GM12872 (cell line): ENCODE results near the gene EFNA5.

Experiments used
- CTCF ChIP-seq: IDR thresholded peaks from 3 replicates; pipeline ENCODE4 v1.5.1; 2011; ENCODE audit warnings: low read depth, mild to moderate bottlenecking, low read length, moderate library complexity; ENCODE audit not compliant: insufficient read depth

EFNA5 gene

GRCh38 chr5:107558823-107559375 is 111.8 kb downstream of the EFNA5 start:
- TF ChIP-seq CTCF, result no peak

GRCh38 chr5:107557051-107557658 is 113.6 kb downstream of the EFNA5 start:
- no peak for TF ChIP-seq CTCF

- TF ChIP-seq CTCF, result no peak
Observed at GRCh38 chr5:107556575-107556974, 114.2 kb downstream of the EFNA5 start.

- no peak for TF ChIP-seq CTCF
Observed at GRCh38 chr5:107555425-107556090, 115.2 kb downstream of the EFNA5 start.

GRCh38 chr5:107554776-107555424 is 115.8 kb downstream of the EFNA5 start:
- no peak for TF ChIP-seq CTCF

- TF ChIP-seq CTCF, result no peak
Observed at GRCh38 chr5:107553117-107553555, 117.6 kb downstream of the EFNA5 start.

GRCh38 chr5:107551088-107551487 is 119.6 kb downstream of the EFNA5 start:
- no peak for TF ChIP-seq CTCF
